ENCODE measurements around the gene RHOV. TPM values are rescaled to one million over a fixed set of nuclear protein-coding genes. Genes with fewer than 3 reads are reported as not detected.

The RHOV gene
- total and polyA plus RNA-seq, 2 donors (not counting 1 experiment from before 2014, with no cell fraction given), result not detected

- H3K4me3 ChIP-seq (replicated peaks in 1 of 4; ENCODE audit: control extremely low read depth in 1 of 4, insufficient read depth in 1 of 4, low read depth in 3 of 4, low read length in 4 of 4), result no peak overlapping the region
- TF ChIP-seq CTCF (conservative IDR thresholded peaks at IDR 0.05 in 1 of 2, IDR thresholded peaks at IDR 0.05 in 1 of 2; ENCODE audit: low read depth in 1 of 2, low read length in 2 of 2) (no peak), EZH2 (IDR thresholded peaks at IDR 0.05; ENCODE audit: low read length, missing control alignments) (no peak)
- H4K20me1 ChIP-seq (ENCODE audit: control insufficient read depth, extremely low read depth, insufficient read depth, low read length), result no peaks in the 10 kb centered on the region
- H3K27me3 ChIP-seq (ENCODE audit: control insufficient read depth, insufficient read depth, low read length), result no peaks in the 10 kb centered on the region
- H2AFZ ChIP-seq (ENCODE audit: low read length), result no peak overlapping the region
- H3K79me2 ChIP-seq (ENCODE audit: control insufficient read depth, insufficient read depth, low read length), result no peaks in the 10 kb centered on the region
- H3K27ac ChIP-seq (ENCODE audit: insufficient read depth, low read length), result no peak overlapping the region
- no peak overlapping the region for H3K4me2 ChIP-seq (ENCODE audit: extremely low read depth, insufficient read depth, low read length)
- no peak overlapping the region for H3K9ac ChIP-seq (ENCODE audit: insufficient read depth, low read length)
- no peak for DNase-seq (ENCODE audit: low read depth in 2 of 2)
- no peaks in the 10 kb centered on the region for H3K4me1 ChIP-seq (ENCODE audit: control insufficient read depth, extremely low read depth, insufficient read depth, low read length)
- no peaks in the 10 kb centered on the region for H3K36me3 ChIP-seq (ENCODE audit: control insufficient read depth, insufficient read depth, low read length)
- H3K9me3 ChIP-seq (ENCODE audit: control insufficient read depth, insufficient read depth, low read depth, low read length), result no peaks in the 10 kb centered on the region
Measured at GRCh38 chr15:40856746-40857145, 17.3 kb downstream of the RHOV start.

GRCh38 chr15:40855706-40856234, 18.3 kb downstream of the RHOV start:
- Histone ChIP-seq H3K9ac (ENCODE audit: insufficient read depth, low read length) (no peak overlapping the region), H3K79me2 (ENCODE audit: control insufficient read depth, insufficient read depth, low read length) (no peaks in the 10 kb centered on the region), H4K20me1 (ENCODE audit: control insufficient read depth, extremely low read depth, insufficient read depth, low read length) (no peaks in the 10 kb centered on the region), H3K27me3 (ENCODE audit: control insufficient read depth, insufficient read depth, low read length) (no peaks in the 10 kb centered on the region), H3K27ac (ENCODE audit: insufficient read depth, low read length) (no peak overlapping the region), H3K36me3 (ENCODE audit: control insufficient read depth, insufficient read depth, low read length) (no peaks in the 10 kb centered on the region), H3K9me3 (ENCODE audit: control insufficient read depth, insufficient read depth, low read depth, low read length) (no peaks in the 10 kb centered on the region), H3K4me1 (ENCODE audit: control insufficient read depth, extremely low read depth, insufficient read depth, low read length) (no peaks in the 10 kb centered on the region), H3K4me3 (replicated peaks in 1 of 4; ENCODE audit: control extremely low read depth in 1 of 4, insufficient read depth in 1 of 4, low read depth in 3 of 4, low read length in 4 of 4) (no peak overlapping the region), H2AFZ (ENCODE audit: low read length) (no peak overlapping the region), H3K4me2 (ENCODE audit: extremely low read depth, insufficient read depth, low read length) (no peak overlapping the region)
- no peak for DNase-seq (ENCODE audit: low read depth in 2 of 2)
- TF ChIP-seq EZH2 (IDR thresholded peaks at IDR 0.05; ENCODE audit: low read length, missing control alignments), result no peak
- no peak for TF ChIP-seq CTCF (conservative IDR thresholded peaks at IDR 0.05 in 1 of 2, IDR thresholded peaks at IDR 0.05 in 1 of 2; ENCODE audit: low read depth in 1 of 2, low read length in 2 of 2)

GRCh38 chr15:40854161-40854560, 19.9 kb downstream of the RHOV start:
- no peak for DNase-seq (ENCODE audit: low read depth in 2 of 2)
- Histone ChIP-seq H3K27ac (ENCODE audit: insufficient read depth, low read length) (no peak overlapping the region), H3K36me3 (ENCODE audit: control insufficient read depth, insufficient read depth, low read length) (no peaks in the 10 kb centered on the region), H3K9me3 (ENCODE audit: control insufficient read depth, insufficient read depth, low read depth, low read length) (no peaks in the 10 kb centered on the region), H4K20me1 (ENCODE audit: control insufficient read depth, extremely low read depth, insufficient read depth, low read length) (no peaks in the 10 kb centered on the region), H3K27me3 (ENCODE audit: control insufficient read depth, insufficient read depth, low read length) (no peaks in the 10 kb centered on the region), H3K9ac (ENCODE audit: insufficient read depth, low read length) (no peak overlapping the region), H3K4me3 (replicated peaks in 1 of 4; ENCODE audit: control extremely low read depth in 1 of 4, insufficient read depth in 1 of 4, low read depth in 3 of 4, low read length in 4 of 4) (no peak overlapping the region), H3K4me2 (ENCODE audit: extremely low read depth, insufficient read depth, low read length) (no peak overlapping the region), H2AFZ (ENCODE audit: low read length) (no peak overlapping the region), H3K4me1 (ENCODE audit: control insufficient read depth, extremely low read depth, insufficient read depth, low read length) (no peaks in the 10 kb centered on the region), H3K79me2 (ENCODE audit: control insufficient read depth, insufficient read depth, low read length) (no peaks in the 10 kb centered on the region)
- no peak for TF ChIP-seq CTCF (conservative IDR thresholded peaks at IDR 0.05 in 1 of 2, IDR thresholded peaks at IDR 0.05 in 1 of 2; ENCODE audit: low read depth in 1 of 2, low read length in 2 of 2)
- no peak for TF ChIP-seq EZH2 (IDR thresholded peaks at IDR 0.05; ENCODE audit: low read length, missing control alignments)

Data from fibroblast of lung (primary cell).